Measurements from ENCODE around the gene SLC44A1. TPM values are rescaled to one million over a fixed set of nuclear protein-coding genes. Genes with fewer than 3 reads are reported as not detected.

SLC44A1 gene
- total RNA-seq, 6 donors from 2014 or later = 15.7 to 62.2 (median 44.6) TPM

DNA sequence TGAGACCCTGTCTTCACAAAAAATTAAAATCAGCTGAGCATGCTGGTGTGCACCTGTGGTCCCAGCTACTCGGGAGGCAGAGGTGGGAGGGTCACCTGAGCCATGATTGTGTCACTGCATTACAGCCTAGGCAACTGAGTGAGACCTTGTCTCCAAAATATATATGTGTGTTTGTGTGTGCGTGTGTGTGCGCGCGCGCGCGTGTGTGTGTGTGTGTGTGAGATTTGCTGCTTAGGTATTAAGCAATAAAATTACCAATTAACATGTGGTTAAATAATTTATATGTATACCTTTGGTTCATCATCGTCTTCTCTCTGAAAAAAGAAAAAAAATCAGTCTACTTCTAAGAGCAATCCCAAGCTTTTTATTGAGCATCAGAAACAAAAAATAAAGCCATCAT, 117.4 kb downstream of the SLC44A1 start:
- H3K27ac ChIP-seq = no peak overlapping the region
- H3K36me3 ChIP-seq = peaks cover 0 to 66% (median 20%) of the 10 kb centered on the region in 4 donors
- DNase-seq = peak in 1 of 2 donors; percentile 77
- no peaks in the 10 kb centered on the region for H3K4me1 ChIP-seq
- no peak for ATAC-seq (ENCODE audit: low FRiP score in 2 of 2)
- TF ChIP-seq POLR2A (IDR thresholded peaks at IDR 0.05) = no peak
- TF ChIP-seq POLR2AphosphoS5 (IDR thresholded peaks at IDR 0.05) = no peak
- no peak for TF ChIP-seq EP300 (IDR thresholded peaks at IDR 0.05)
- TF ChIP-seq, protein P1, sequence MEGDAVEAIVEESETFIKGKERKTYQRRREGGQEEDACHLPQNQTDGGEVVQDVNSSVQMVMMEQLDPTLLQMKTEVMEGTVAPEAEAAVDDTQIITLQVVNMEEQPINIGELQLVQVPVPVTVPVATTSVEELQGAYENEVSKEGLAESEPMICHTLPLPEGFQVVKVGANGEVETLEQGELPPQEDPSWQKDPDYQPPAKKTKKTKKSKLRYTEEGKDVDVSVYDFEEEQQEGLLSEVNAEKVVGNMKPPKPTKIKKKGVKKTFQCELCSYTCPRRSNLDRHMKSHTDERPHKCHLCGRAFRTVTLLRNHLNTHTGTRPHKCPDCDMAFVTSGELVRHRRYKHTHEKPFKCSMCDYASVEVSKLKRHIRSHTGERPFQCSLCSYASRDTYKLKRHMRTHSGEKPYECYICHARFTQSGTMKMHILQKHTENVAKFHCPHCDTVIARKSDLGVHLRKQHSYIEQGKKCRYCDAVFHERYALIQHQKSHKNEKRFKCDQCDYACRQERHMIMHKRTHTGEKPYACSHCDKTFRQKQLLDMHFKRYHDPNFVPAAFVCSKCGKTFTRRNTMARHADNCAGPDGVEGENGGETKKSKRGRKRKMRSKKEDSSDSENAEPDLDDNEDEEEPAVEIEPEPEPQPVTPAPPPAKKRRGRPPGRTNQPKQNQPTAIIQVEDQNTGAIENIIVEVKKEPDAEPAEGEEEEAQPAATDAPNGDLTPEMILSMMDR (IDR thresholded peaks at IDR 0.05) = no peak
- H3K27me3 ChIP-seq = no peaks in the 10 kb centered on the region
- no peaks in the 10 kb centered on the region for H3K9me3 ChIP-seq
- 85 to 96% methylated on average over 9 of the region's 9 CpGs for WGBS, 2 donors
- H3K4me3 ChIP-seq = no peak overlapping the region

GRCh38 chr9:105362470-105362869, 118.0 kb downstream of the SLC44A1 start:
- H3K27ac ChIP-seq = no peak overlapping the region
- H3K4me1 ChIP-seq = no peaks in the 10 kb centered on the region
- H3K4me3 ChIP-seq = no peak overlapping the region
- TF ChIP-seq, protein P1 (IDR thresholded peaks at IDR 0.05) = no peak
- TF ChIP-seq POLR2AphosphoS5 (IDR thresholded peaks at IDR 0.05) = no peak
- TF ChIP-seq EP300 (IDR thresholded peaks at IDR 0.05) = no peak
- TF ChIP-seq POLR2A (IDR thresholded peaks at IDR 0.05) = no peak
- ATAC-seq (ENCODE audit: low FRiP score in 2 of 2) (no peak), DNase-seq (no peak)
- WGBS, 2 donors = 87 to 92% methylated on average over 4 of the region's 4 CpGs
- no peaks in the 10 kb centered on the region for H3K9me3 ChIP-seq
- no peaks in the 10 kb centered on the region for H3K27me3 ChIP-seq
- H3K36me3 ChIP-seq = peaks cover 0 to 68% (median 20%) of the 10 kb centered on the region in 4 donors

DNA sequence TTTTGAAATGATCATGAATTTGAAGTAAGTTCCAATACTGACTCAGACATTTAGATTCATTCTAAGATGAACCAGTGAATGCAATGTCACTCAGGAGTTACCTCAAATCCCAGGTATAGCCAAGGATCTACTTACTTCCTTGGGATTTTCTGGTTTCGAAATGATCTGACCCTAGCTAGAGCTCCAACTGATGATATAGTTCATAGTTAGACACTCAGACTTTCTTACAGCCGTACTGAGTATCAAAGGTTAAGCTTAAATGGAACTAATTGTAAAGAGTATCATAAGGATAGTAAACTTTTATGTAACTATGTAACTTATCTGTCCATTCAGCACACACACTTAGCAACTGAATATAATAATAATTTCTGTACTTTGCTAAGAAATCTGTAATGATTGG, 119.4 kb downstream of the SLC44A1 start:
- Histone ChIP-seq H3K4me1 (no peaks in the 10 kb centered on the region), H3K36me3 (peaks cover 0 to 71% (median 20%) of the 10 kb centered on the region in 4 donors), H3K27ac (no peak overlapping the region), H3K4me3 (no peak overlapping the region), H3K9me3 (no peaks in the 10 kb centered on the region), H3K27me3 (no peaks in the 10 kb centered on the region)
- TF ChIP-seq EP300 (IDR thresholded peaks at IDR 0.05) (no peak), POLR2A (IDR thresholded peaks at IDR 0.05) (no peak), POLR2AphosphoS5 (IDR thresholded peaks at IDR 0.05) (no peak)
- TF ChIP-seq, protein P1 (IDR thresholded peaks at IDR 0.05) = no peak
- DNase-seq (no peak), ATAC-seq (ENCODE audit: low FRiP score in 2 of 2) (no peak)
- WGBS, 2 donors = 92 to 95% methylated on average over 2 of the region's 2 CpGs

DNA sequence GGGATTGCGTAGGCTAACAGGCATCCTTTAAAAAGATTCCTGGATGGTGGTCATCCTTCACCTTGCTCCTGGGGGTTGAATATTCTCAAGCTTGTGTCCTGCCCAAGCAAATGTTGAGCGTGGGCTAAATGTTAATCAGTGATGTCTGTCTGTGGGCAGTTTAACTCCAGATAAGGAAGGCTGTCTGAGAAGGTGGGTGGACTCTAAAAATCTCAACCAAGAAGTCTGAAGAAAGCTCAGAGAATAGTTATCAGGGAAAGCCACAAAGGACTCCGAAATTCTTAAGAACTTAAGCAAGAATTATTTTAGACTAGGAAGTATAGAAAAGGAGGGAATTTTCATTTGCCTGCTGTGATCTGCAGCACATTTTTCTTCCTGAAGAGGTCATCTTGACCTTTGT, 125.5 kb downstream of the SLC44A1 start:
- TF ChIP-seq, protein P1 (IDR thresholded peaks at IDR 0.05) = no peak
- TF ChIP-seq EP300 (IDR thresholded peaks at IDR 0.05) (no peak), POLR2A (IDR thresholded peaks at IDR 0.05) (no peak), POLR2AphosphoS5 (IDR thresholded peaks at IDR 0.05) (no peak)
- 95 to 100% methylated on average over 3 of the region's 3 CpGs for WGBS, 2 donors
- Histone ChIP-seq H3K27ac (no peak overlapping the region), H3K4me1 (no peaks in the 10 kb centered on the region), H3K9me3 (no peaks in the 10 kb centered on the region), H3K4me3 (no peak overlapping the region), H3K36me3 (peaks cover 0 to 43% (median 9%) of the 10 kb centered on the region in 4 donors), H3K27me3 (no peaks in the 10 kb centered on the region)
- no peak for ATAC-seq (ENCODE audit: low FRiP score in 2 of 2)
- no peak for DNase-seq

GRCh38 chr9:105373723-105374122, 129.3 kb downstream of the SLC44A1 start:
- no peaks in the 10 kb centered on the region for H3K27me3 ChIP-seq
- no peak overlapping the region for H3K4me3 ChIP-seq
- DNase-seq = no peak
- peaks cover 0 to 32% (median 9%) of the 10 kb centered on the region in 4 donors for H3K36me3 ChIP-seq
- WGBS, 2 donors = 100% methylated on average over 1 of the region's 1 CpG
- TF ChIP-seq EP300 (IDR thresholded peaks at IDR 0.05) (no peak), POLR2AphosphoS5 (IDR thresholded peaks at IDR 0.05) (no peak), POLR2A (IDR thresholded peaks at IDR 0.05) (no peak)
- TF ChIP-seq, protein P1 (IDR thresholded peaks at IDR 0.05) = no peak
- ATAC-seq (ENCODE audit: low FRiP score in 2 of 2) = no peak
- no peak overlapping the region for H3K27ac ChIP-seq
- H3K4me1 ChIP-seq = no peaks in the 10 kb centered on the region
- H3K9me3 ChIP-seq = no peaks in the 10 kb centered on the region

Measured in upper lobe of left lung (tissue), 6 donors.